Bone marrow (tissue), 2 donors: ENCODE data around the gene LRRC28.
A peak's percentile ranks its signal among the peaks of the same experiment; 100 is the strongest.
"Not testable (repeated sequence)": the region's sequence is repeated elsewhere in the genome, so short reads cannot be mapped to it uniquely, and the experiment has no call there.

Source experiments
- DNase-seq, 2 donors: peaks; one replicate each; lab custom pipeline; 2025; lab: John Stamatoyannopoulos, UW

The LRRC28 gene

GRCh38 chr15:99393641-99394040, 142.4 kb downstream of the LRRC28 start:
- no peak for DNase-seq

GRCh38 chr15:99396375-99396774, 145.1 kb downstream of the LRRC28 start:
- DNase-seq, result no peak

DNA sequence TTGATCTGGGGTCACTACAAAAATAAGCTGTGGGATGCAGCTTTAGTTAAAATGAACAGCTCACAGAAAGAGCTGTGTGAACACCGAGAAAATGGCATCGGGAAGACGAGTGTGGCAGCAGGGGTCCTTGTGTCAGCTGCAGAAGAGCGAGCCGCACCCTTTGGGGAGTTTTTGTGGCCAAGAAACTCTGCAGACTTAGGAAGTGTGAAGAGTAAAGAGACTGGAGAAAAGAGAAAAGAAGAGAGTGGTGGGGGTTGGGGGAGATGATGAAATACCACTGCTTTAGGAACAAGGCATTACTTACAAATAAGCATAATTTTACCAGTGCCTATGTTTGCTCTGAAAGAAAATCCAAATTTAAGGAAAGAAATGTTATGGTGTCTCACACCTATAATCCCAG, 147.8 kb downstream of the LRRC28 start:
- DNase-seq, result no peak

- DNase-seq, result no peak
Observed at GRCh38 chr15:99399618-99400017, 148.3 kb downstream of the LRRC28 start.

DNA sequence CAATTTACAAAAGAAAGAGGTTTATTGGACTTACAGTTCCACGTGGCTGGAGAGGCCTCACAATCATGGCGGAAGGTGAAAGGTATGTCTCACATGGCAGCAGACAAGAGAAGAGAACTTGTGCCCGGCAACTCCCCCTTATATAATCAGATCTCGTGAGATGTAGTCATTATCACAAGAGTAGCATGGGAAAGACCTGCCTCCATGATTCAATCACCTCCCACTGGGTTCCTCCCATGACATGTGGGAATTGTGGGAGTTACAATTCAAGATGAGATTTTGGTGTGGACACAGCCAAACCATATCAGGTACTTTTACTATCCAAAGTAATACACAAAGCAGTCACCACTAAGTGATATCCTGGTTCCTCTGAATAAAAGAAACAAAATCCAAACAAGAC, 149.9 kb downstream of the LRRC28 start:
- not testable (repeated sequence) for DNase-seq

GRCh38 chr15:99402014-99402729, 150.9 kb downstream of the LRRC28 start:
- no peak for DNase-seq

DNA sequence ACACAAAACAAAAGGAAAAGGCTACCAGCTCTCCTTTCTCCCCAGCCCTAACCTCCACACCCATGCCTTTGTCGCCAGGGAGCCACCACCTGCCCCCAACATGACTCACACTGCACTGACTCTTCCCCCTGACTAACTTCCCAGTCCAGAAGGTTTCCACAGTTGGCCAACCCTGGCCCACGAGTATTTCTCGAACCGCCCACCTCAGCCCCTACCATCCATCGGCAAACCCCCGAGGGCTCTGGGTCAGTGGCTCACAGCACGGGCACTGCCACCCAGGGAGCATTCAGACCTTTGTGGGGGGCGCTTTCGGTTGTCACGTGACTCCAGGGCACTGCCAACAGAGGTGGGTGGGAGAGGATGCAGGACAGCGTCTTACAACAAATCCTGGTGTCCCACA, 152.3 kb downstream of the LRRC28 start:
- DNase-seq, result no peak

- DNase-seq, result no peak
Observed at GRCh38 chr15:99404454-99404853, 153.2 kb downstream of the LRRC28 start.

GRCh38 chr15:99406120-99406519, 154.8 kb downstream of the LRRC28 start:
- no peak for DNase-seq

GRCh38 chr15:99406716-99407487, 155.6 kb downstream of the LRRC28 start:
- DNase-seq, result no peak

- DNase-seq, result no peak
Observed at GRCh38 chr15:99407716-99408115, 156.4 kb downstream of the LRRC28 start.

DNA sequence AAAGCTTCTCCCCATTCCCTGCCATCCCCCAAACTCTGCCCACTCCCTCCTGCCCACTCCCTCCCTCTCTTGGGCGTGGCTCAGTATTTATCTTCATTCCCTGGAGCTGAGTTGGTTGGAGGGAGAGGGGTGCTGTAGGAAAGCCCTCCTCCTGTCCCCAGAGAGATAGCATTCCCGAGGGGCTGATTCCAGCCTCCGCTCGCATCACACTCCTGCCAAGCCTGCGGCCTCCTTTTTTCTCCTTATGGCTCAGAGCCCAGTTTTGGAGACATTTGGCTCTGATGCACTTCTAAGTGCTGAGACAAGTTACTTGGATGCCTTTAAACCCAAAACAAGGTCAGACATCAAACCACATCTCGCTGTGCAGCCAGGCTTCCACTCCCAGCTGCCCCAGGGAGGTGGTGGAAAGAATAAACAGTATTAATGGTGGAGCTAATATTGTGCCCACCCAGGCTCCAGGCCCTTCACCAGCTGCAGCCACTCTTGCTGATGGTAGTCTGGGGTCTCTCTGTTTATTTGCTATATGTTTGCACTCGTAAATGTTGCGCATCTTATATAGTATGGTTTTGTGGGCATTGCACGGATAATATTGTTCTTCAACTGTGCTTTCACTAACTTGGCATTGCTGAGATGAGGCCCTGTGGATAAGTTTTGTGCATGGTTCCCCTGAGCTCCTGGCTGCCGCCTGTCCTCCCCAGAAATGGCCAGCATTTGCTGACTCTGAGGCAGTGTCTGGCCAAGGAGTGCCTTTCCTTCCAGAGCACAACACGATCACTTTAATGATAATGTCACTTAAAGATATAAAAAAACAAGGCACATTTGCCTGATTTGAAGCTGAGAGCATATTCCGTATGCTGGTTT, 157.2 kb downstream of the LRRC28 start:
- no peak for DNase-seq

DNA sequence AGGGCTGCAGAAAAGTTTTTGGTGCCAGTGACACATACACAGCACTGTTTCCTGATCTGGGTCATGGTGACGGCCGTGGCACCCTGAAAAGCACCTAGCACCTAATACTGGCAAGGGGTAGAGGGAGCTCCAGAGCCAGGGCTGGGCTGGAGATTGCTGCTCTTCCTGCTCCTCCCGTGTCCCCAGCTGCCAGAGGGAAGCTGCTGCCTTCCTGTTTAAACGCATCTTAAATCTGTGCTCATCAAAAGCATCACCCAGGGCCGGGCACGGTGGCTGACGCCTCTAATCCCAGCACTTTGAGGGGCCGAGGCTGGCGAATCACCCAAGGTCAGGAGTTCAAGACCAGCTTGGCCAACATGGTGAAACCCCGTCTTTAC, 157.8 kb downstream of the LRRC28 start:
- DNase-seq, result peak in 1 of 2 donors; percentile 70

DNA sequence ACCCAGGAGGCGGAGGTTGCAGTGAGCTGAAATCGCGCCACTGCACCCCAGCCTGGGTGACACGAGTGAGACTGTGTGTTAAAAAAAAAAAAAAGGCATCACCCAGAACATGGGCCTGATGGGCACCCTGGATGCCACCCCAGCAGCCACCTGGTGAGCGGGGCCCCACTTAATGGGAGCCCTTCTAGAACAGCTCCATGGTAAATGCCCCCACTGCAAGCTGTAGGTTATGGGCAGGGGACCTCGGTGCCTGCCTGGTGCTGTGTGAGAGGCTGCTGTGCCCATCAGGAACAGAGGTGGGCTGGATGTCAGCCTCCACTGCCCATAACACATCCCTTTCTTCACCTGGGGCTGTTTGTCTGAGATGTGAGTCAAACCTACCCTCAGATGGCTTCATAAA, 158.3 kb downstream of the LRRC28 start:
- DNase-seq, result no peak

- DNase-seq, result no peak
Observed at GRCh38 chr15:99410477-99410876, 159.2 kb downstream of the LRRC28 start.

DNA sequence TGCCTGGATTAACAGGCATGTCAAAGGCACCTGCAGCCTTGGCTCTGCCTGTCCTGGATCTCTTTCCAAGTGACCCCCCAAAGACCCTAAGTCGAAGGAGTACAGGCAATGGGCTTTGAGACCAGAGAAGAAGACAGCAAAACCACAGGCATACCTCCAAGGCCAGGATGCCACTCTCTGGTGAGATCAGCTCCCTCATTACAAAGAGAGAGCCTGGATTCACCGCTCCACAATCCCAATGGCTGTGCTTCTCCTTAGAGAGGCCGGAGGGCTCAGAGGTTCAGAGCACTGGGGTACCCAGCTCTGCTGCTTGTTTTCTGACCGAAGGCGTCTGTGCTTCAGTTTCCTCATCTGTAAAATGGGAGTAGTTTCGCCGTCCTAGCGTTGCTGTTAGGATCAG, 160.0 kb downstream of the LRRC28 start:
- DNase-seq, result no peak

- DNase-seq, result no peak
Observed at GRCh38 chr15:99412082-99412481, 160.8 kb downstream of the LRRC28 start.

DNA sequence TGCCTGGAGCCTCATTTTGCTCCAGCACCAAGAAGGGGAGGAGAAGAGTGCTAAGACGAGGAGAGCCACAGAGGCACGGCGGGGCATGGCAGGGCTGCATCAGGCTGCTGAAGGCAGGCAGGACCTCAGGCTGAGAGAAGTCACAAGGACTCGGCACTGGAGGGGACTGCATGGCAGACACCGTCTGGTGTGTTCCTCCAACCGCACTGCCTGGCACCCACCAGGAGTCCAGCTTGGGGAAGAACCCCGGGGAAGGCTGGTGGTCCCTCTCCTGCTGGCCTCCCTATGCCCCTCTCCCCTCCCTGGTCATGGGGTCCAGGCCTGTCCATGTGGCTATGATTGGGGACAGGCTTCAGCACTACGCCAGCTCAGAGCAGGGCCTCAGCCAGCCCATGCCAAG, 161.3 kb downstream of the LRRC28 start:
- DNase-seq, result no peak

DNA sequence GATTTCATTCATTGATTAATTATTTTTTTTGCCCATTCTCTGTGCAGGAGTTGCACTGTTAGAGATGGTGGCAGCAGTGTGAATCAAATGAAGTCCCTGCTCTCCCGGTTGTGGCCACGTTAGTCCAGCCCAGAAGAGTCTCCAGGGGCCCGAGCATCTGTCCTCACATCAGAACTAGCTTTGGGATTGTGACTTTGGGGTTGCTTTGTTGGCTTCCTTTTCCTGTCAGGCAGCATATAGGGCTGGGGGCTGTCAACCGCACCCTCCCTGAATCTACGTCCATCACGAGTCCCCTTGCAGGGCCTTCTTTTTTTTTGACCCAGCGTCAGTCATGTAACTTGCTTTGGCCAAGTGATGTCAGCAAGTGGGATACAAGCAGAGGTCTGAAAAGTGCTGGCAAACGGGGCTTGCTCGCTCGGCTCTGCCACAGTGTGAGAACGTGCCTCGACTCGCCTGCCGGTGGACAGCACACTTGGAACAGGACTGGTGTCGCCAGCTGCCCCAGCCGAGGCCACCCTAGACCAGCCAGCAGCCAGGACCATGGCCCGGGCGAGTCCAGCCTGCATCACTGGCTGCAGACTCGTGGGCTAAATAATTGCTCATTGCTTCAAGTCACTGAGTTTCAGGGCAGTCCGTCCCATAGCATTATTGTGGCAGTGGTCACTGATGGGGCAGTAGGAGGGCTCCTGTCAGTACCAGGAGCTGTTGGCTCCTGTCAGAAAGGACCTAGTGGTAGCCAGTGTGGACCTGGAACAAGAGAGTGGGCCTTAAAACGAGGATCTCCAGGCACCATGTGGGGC, 162.9 kb downstream of the LRRC28 start:
- no peak for DNase-seq

DNA sequence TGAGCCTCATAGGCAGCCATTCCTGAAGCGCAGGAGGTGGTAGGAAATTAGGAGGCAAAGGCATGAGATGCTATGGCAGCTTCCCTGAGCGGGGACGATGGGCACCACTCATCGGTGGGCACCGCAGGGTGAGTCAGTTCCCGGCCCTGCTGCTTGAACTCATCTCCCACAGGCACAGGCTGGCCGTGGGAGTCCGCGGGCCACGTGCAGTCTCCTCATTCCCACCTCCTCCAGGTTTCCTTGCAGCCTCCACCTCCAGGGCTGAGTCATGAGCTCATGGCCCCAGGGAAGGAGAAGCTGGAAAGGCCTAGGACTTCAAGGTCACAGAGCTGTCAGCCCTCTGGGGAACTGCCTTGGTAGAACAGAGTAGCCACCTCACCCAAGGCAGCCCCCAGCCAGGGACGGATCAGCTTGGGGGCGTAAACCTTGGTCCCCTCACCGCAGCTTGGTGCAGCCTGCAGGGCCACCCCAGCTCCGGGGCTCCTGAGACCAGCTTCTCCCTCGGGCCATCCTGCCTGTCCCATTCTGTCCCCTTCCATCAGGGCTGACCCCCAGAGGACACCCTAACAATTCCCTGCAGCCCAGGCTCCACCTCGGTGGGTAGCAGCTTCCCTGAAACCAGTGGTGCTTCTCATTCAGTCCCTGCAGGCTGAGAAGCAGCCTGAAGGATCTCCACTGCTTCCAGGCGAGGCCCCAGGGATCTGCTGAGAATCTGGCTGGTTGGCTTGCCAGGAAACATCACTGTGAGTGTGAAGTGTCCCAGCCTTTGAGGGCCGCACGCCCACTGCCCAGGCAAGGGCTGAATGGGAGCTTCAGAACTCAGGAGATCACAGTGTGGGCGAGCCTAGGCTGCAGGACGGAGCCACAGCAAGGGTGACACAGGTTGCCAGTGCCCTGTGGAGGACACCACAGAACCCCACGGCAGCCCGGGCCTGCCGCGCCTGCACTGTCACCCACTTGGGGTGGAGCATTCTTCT, 163.8 kb downstream of the LRRC28 start:
- no peak for DNase-seq
